ENCODE measurements around the gene ZDHHC13.

- TF ChIP-seq NCOA2 (IDR thresholded peaks at IDR 0.05; ENCODE audit: partially characterized antibody in 2 of 2) (no peak), CTCF (IDR thresholded peaks at IDR 0.05 in 2 of 3, conservative IDR thresholded peaks at IDR 0.05 in 1 of 3; ENCODE audit: insufficient read depth in 2 of 3, low read depth in 1 of 3, low read length in 3 of 3) (no peak), POLR2A (conservative IDR thresholded peaks at IDR 0.05) (no peak), ZBTB34 (CRISPR knock-in tag; IDR thresholded peaks at IDR 0.05) (no peak)
These were observed 85.0 kb downstream of the ZDHHC13 start, which contains the start of gene CSRP3 for GRCh38 chr11:19201737-19202605.

All from K562 (cell line).